Measurements from ENCODE around the gene MAPRE2.

MAPRE2 gene

DNA sequence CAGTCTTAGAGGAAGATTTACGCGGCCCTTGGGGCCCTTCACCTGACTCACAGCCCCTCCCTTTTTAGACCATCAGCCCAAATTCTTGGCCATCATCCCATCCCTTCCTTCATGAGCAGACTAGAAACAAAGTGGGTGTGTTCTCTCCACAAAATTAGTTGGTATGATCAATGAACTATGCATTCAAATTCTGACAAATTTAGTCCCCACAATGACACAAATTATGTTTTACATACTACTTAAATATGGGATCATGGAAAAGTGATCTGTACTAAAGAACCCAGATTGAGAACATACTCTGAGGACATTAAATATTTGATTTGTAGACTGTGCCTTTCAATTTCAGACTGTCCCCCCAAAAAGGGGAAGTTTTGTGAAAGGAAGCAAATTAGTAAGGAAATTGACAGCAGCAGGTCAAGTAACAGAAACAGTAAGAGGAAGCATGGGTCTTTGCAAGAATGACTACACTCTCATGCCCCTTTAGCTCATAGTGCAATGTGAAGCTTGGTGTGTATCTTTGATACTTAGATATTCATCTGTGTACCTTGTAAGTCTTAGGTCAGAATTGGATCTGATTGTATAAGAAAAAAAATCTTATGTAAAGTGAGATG is 2.2 kb upstream of the MAPRE2 start:
- DNase-seq, result no peak

DNA sequence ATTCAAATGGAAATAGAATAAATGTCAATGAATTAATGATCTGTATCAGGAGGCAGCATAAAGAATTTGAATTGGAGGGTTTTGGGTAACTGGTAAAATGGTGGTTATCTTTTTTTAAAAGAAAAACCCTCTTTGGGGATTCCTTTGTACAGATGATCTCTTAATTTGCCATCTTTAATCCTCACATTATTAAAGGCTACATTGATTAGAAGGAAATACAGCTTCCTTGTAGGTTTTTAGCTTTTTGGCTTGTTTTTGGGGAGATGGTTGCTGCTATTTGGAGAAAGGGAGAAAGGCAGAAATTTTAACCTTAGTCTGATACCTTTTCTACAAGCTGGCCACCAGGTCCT is 600 bp upstream of the MAPRE2 start:
- no peak for DNase-seq

DNA sequence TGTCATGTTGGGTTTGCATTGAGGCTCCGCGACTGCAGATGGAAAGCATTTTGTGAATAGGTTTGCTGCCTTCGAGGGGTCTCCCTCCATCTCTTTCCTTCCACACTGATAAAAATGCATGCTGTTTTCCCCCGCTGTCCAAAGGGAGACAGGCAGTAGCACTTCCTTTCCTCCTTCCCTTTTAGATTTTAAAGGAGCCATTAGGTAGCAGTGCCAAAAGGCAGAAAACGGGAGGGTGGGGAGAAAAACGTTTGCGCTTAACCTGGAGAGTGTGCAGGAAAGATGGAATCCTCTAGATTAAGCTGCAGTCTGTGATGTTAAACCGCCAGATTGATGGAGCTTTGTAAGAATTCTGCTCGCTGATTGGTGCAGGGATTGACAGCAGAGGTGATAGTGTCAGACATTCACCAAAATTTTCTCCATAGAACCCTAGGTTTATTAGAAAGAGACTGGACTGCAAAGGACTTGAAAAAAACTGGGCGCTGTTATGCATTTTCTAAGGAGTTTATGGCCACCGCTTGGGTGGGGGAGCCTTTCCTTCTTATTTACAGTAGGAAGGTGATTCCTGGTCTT is 688 bp downstream of the MAPRE2 start:
- DNase-seq, result peak; percentile 75

DNA sequence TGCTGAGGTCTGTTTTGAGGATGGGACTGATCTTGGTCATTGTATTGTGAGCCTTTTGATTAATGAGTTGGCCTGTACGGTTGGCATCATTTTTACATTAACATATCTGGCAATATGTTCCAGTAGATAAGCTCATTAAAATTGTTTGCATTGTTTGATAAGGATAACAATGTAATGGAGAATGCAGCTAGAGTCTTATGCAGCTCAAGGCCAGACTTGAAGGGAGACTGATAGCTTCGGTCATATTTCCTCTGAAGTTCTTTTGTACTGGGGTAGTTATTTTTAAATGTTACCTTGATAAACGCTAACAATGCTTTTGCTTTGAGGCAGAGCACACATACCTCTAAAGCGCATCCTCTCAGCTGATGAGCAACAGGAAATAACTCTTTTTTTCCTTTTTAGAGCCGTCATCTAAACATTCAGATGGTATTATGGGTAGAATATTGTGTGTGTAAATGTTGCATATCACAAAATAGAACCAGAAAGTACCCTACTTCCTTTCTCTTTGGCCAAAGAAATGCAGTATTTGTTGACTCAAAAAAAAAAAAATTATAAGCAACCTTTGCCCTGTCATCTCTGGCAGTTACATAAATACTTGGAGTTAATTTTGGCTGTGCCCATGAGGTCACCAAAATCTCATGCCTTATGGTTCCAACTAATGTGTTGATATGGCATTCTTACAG is 1.3 kb downstream of the MAPRE2 start:
- peak; percentile 40 for DNase-seq

DNA sequence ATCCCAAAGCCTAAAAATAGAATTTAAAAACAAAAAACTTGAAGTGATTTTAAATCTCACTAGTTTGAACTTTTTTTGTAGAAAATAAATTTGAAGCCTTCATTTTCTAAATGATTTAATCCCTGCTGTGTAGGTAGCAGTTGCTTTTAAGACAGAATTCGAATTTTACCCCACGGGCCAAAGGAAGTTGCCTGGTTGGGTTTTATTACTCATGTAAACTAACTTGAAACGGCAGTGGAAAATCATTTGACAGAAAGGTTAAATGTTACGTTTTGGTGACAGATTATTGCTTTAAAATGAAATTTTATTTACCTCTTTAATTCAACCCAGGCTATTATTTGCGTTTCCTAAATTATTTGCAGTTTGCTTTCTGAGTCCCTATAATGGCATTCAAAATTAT is 2.0 kb downstream of the MAPRE2 start:
- no peak for DNase-seq

DNA sequence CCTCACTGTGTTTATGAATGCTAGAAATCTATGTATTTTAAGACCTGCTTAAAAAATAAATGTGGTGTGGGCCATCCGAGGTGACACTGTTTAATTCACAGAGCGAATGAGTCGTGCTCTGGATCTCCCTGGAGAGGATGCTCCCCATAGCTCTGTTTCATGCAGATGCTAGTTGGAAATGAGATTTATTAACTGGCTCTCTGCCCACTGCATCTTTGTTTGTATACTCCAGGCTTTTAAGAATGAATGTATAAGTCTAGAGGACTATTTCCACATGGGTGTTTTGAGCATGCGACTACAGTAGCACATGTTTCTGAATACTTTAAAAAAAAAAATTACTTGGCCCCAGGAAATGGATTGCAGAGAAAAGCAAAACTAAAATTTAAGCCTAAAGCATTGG is 3.9 kb downstream of the MAPRE2 start:
- peak; percentile 74 for DNase-seq

DNA sequence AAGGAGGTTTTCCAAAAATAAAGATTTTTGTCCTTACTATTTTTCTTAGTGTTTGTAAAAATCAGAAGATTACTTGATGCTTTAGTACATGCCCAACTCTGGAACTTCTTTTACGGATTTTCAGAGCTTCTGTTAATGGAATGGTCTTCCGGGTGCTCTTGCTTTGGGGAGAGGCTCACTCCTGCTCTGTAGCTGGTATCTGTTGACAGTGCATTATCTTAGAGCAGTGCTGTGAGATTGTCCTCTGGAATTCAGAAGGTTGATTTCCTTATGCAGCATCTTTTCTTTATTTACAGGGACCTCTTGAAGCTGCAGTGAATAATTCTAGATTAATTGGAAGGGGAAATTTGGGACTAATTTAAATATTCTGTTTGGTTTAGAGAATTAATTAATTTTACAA is 4.6 kb downstream of the MAPRE2 start:
- DNase-seq, result no peak

DNA sequence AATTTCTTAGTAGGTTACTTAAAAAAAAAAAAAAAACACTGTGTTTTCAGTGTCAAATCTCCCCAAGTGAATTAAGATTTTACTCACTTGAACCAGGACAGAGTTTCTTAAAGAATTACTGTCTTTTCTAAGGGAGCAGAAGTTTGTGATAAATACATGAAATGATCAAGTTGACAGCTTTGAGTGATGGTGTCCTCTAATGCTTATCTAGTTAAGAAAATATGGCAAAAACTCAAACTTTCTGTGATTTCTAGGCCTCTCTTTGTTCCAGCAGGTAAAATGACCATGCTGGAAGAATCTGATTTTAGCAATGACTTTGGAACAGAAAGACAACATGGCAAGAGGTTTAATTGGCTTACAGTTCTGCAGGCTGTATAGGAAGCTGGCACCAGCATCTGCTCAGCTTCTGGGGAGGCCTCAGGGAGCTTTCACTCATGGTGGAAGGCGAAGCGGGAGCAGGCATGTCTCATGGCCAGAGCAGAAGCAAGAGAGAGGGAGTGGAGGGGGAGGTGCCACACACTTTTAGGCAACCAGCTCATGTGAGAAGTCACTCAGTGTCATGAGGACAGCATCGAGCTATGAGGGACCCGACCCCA is 6.6 kb downstream of the MAPRE2 start:
- DNase-seq, result no peak

DNA sequence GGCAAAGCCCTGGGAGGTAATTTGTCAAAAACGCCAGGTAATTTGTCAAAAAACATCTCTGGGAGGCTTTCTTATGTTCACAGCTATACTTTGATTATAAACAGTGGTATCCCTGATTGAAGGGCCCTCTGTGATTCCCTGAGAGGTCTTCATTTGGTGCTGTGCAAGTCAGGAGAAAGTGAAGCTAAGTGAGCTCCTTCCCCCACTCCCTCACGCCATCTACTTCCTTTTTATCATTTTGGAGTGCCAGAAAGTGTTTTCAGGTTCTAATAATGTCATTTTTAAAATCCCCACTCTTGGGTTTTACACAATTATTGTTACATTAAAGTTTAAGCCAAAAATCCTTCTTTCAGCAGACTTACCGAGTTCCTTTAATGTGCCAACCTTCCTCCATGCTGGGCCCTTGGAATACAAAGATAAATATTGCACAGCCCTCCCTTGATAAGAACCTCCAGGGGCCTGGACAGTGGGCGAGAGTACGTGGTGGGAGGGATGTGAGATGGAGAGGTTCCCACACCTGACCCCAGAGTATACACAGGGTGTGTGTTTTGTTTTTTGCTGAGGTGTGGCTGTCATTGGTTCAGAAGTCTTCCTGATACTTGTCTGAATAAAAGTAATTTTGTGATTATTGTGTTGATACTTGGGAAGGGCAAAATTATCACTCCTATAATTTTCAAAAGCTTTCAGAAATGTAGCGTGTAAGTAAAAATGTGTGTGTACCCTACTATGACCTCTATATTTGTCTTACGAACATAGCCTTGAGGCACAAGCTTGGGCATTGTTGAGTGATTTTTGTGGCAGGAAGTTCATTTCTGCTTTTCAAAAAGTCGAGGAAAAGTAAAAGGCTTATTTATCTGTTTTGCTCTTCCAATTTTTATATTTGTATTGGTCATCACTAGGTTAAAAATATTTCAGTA is 8.2 kb downstream of the MAPRE2 start:
- no peak for DNase-seq

DNA sequence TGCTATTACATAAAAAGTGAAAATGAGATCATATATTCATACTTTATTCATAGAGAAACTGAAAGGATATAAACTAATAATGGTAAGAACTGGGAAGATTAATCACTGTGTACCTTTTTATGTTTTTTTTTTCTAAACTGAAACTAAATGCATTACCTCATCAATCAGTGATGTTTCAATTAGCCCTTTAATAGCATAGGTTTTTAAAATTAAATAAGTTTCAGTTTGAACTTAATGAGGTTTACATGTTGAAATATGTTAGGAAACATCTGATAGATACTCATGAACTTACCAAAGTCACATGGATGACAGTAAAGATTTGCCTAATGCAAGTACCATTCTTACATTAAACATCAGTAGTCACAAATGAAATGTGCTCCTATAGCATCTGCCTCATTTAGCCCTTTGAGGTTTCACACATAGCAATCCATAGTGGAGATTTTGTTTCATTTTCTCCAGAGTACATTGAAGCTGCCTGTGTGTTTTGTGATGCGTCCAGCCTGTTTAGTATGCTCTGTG is 8.9 kb downstream of the MAPRE2 start:
- no peak for DNase-seq

DNA sequence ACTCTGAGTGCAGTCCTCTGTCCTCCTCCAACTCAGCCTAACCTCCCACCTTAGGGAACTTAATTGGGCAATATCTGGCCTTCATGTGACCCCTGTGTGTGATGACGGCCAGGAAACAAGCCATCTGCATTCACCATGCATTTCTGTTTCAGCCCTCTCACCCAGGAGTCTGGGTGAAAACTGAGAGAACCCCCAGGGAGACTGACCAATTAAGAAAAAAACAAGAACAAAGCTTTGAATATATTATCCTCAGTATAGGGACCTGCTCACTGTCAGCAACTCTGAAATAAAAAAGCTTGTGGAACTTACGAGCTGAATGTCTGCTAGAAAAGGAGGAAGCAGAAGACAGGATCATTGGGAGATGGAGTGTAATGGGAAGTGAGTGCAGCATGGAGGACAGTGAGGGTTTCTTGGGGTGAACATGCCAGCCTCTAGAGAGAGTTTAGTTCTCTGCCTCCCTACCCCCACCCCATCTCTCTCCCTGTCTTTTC is 9.5 kb downstream of the MAPRE2 start:
- no peak for DNase-seq

DNA sequence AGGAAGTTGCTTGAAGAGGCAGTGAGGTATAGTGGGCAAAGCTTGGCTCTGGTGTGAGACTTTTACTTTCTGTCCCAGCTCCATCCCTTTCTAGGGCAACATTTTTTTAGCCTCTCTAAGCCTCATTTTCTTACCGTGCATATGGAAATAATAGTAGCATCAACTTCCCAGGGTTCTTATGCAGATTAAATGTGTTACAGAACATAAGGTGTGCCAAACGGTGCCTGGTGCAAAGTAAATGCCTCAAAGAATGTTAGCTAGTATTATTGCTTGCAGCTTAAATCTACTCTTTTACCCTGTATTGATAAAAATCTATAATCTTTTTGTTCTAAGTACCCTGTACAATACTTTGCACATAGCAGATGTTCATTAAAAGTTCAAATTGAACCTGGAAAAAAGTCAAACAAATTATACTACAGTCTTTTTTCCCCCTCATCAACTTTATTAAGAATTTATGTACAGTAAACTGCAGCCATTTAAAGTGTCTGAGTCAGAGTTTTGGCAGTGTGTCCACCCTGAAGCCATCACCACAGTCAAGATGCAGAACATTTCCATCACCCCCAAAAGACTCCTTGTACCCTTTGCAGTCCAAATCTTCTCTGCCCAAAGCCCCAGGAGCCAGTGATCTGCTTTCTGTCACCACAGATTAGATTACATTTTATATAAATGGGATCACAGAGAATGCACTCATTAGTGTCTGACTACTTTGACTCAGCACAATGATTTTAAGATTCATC is 10.6 kb downstream of the MAPRE2 start:
- DNase-seq, result peak; percentile 27

DNA sequence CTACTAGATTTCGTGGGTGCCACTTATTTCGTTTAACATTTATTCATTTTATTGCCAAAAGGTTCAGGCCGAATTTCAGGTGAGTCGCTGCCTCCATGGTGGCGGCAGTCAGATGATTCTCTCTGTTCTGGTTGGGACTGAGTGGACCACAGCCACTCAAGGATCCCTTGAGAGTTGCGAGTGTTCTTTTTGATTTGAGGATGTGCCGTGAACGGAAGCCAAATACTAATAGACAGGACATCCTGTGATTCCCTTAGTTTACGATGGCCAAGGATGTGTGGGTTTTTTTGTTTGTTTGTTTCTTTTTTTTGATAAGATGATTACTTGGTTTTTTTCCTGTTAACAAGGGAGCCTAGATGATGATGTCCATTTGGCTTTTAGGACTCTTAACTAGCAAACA is 13.2 kb downstream of the MAPRE2 start:
- DNase-seq, result no peak

DNA sequence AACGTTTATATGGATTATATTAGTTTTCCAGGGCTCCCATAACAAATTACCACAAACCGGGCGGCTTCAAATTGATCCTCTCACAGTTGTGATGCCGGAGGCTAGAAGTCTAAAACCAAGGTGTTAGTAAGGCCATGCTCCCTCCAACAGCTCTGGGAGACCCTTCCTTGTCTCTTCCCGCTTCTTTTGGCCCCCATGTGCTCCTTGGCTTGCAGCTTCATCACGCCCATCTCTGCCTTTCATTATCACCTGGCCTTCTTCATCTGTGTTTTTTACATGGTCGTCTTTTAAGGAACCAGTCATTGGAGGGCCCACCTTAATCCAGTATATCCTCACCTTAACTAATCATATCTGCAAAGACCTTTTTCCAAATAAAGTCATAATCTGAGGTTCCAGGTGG is 13.9 kb downstream of the MAPRE2 start:
- DNase-seq, result no peak

DNA sequence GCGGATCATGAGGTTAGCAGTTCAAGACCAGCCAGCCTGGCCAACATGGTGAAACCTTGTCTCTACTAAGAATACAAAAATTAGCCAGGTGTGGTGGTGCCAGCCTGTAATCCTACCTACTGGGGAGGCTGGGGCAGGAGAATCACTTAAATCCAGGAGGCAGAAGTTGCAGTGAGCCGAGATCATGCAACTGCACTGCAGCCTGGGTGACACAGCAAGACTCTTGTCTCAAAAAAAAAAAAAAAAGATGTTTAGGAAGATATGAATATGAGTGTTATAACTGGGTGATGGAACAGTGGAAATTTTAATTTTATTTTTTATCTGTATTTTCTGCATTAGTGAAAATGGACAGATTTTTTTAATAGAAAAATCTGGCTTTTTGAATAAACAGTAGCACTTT is 14.5 kb downstream of the MAPRE2 start:
- DNase-seq, result no peak

DNA sequence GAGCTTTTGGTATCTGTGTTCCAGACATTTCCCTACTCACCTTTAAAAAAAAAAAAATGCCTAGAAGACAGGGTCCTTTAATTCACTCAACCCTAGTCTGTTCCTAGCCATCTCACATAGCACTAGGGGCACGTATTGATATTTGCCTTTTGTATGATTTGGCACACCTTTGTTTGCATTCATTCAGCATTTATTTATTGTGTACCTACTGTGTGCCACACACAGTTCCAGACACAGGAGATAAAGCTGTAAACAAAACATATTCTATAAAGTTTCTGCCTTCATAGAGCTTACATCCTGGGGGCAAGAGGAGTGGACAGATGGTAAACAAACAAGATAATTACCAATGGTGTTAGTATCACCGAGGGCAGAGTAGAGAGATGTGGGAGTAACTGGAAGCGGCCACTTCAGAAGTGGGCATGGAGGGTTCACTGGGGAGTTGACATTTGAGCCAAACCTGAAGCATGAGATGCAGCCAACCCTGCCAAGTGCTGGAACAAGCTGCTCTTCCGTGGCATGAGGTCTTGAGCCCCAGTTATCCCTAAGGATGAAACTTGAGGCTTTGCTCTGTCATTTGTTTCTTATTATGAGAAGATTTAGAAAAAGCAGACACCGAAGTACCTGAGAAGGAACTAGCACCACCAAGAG is 18.2 kb downstream of the MAPRE2 start:
- DNase-seq, result no peak

DNA sequence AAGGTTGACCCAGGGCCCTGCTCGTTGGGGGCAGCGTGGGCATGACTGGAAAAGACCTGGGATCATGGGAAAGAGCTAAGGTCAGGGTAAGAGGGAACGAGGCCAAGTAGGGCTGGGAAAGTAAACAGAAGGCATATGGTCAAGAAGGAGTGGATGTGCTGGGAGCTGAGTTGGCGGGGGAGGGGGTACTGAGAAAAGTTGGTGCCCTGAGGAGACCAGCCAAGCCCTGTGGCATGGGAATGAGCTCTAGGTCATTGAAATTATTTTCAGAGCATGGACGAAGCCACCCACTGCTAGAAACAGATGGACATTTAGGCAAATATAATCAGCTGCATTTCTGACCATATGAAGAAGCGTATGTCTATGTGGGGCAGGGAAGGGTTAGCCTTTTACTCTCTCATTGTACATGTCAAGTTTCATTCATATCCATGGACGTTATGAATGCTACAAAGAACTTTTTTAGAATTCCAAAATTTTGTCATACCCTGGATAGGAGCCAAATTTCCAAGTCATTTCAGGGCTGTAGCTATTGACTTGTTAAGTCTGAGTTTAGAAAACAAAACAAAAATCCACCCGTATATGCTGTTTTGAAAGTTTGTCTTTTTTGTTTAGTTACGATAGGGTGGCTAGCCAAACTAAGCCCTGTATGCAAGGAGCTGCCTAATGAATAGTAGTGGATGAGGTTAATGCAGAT is 19.1 kb downstream of the MAPRE2 start:
- DNase-seq, result peak; percentile 60

DNA sequence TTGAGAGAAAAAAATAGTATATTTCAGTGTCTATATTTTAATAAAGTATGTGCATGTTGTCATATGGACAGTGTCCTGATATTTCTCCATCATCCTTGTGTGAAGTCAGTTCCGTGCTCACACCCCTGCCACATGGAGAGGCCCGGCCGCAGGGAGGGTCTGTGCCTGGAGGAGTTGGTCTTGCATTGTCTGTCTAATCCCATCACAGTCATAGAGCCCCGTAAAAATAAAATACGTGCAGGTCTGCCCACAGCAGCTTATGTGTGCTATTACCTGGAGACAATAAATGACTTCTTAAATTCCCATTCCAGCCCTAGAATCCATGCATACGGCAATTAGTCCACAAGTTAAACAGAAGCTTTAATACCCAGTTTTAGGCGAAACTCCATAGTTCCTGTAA is 20.1 kb downstream of the MAPRE2 start:
- DNase-seq, result peak; percentile 73

DNA sequence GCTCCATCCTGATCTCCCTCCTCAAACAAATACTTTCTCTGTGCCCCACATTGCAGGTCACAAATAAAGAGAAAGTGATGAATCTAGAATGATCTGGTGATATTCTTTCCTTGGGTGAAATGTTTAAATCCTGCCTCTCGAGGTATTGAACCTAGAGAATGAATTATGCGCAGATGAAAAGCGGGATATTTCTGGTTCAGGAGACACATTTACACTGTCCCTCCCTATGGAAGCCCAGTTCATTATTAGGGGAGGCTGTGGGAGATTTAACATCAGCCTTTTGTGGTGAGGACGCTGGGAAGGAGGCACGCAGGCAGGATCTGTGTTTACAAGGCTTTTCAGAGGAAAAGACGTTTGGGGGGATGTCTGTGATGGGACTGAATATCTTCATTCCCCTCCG is 20.6 kb downstream of the MAPRE2 start:
- DNase-seq, result no peak

DNA sequence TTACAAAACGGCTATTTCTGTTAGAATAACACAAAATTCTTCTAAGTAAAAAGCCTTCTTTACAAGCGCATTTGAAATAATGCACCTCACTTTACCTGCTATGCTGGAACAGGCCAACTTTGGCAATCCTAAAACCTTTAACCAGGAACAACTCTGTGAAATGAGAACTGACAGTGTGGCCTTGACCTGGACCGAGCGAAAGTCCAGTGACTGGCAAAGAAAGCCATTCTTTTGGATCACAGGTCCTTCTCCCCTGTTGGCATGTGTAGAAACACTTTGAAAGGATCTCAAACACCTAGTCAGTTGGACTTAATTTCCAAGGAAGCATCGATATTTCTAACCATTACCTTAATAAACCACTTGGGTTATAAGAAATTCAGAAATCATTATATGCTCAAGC is 21.2 kb downstream of the MAPRE2 start:
- no peak for DNase-seq
